Measurements from ENCODE around the gene KIAA1328.

GRCh38 chr18:36839835-36840234 is 10.9 kb downstream of the KIAA1328 start:
- TF ChIP-seq CTCF (IDR thresholded peaks at IDR 0.05) (no peak), POLR2A (IDR thresholded peaks at IDR 0.05) (no peak), POLR2AphosphoS5 (IDR thresholded peaks at IDR 0.05) (no peak), EP300 (IDR thresholded peaks at IDR 0.05) (no peak)
